Upper lobe of right lung (tissue), 1 donor: Measurements from ENCODE around the gene DDX17. TPM values are rescaled to one million over a fixed set of nuclear protein-coding genes. Genes with fewer than 3 reads are reported as not detected.

ENCODE experiments used
- ATAC-seq: fragments of 200-7000 bp; cut with Tn5 transposase; one replicate; pipeline ENCODE4 v1.9.1; 2020; ENCODE audit warnings: mild to moderate bottlenecking, moderate library complexity
- DNase-seq: peaks from one replicate; pipeline ENCODE4 v3.0.0-alpha.2; 2020
- H3K27ac ChIP-seq: fragments of 200-600 bp; one replicate; pipeline ENCODE4 v1.8.0; 2022
- H3K27me3 ChIP-seq: fragments of 200-600 bp; one replicate; pipeline ENCODE4 v1.8.0; 2022; ENCODE audit warnings: mild to moderate bottlenecking
- H3K36me3 ChIP-seq: fragments of 200-600 bp; one replicate; pipeline ENCODE4 v1.8.0; 2022
- H3K4me1 ChIP-seq: fragments of 200-600 bp; one replicate; pipeline ENCODE4 v1.8.0; 2022
- H3K4me3 ChIP-seq: fragments of 200-600 bp; one replicate; pipeline ENCODE4 v1.8.0; 2022; ENCODE audit warnings: mild to moderate bottlenecking
- H3K9me3 ChIP-seq: fragments of 200-600 bp; one replicate; pipeline ENCODE4 v1.8.0; 2022
- intact Hi-C: fragments of 100-400 bp; cut with DNase I; formaldehyde crosslinking; loops from one replicate; pipeline ENCODE4 v1.11.0; 2022
- total RNA-seq: library from RNA; stranded (reverse); fragmentation: NEBNext Ultra II Directional; extraction: Animal tissue kit (Norgen Biotek cat#: 25700); gene quantifications from one replicate; pipeline ENCODE4 v1.2.1, GENCODE V29; 2021
- TF ChIP-seq, protein P1 (sequence below): fragments of 200-600 bp; IDR thresholded peaks from one replicate; pipeline ENCODE4 v1.8.0; 2022; ENCODE audit warnings: antibody characterized with exemption
- donor health status: DM: no; HTN: yes; CAD: no; lungs with severe emphysema.

DDX17 gene
- total RNA-seq, 1 donor from 2014 or later = 480 TPM

DNA sequence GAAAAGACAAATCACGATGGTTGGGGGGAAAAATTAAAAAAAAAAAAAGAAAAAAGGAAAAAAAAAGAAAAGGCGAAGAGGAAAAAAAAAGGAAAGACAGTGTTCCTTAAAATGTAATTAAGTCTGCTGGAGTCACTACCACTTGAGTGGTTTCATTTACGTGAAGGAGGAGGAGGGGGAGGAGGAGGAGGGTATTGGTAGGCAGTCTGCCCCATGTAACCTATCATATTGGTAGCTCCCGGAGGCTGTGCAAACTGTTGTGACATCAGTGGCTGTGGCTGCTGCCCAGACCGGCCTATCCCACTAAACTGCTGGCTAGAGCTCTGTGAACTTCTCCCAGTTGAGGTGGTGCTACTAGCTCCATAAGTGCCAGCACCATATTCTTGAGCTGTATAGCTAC is 20.3 kb downstream of the DDX17 start:
- no peak for DNase-seq
- no peak overlapping the region for H3K27ac ChIP-seq
- H3K36me3 ChIP-seq = peaks cover 100% of the 10 kb centered on the region
- no peaks in the 10 kb centered on the region for H3K27me3 ChIP-seq
- TF ChIP-seq, protein P1, sequence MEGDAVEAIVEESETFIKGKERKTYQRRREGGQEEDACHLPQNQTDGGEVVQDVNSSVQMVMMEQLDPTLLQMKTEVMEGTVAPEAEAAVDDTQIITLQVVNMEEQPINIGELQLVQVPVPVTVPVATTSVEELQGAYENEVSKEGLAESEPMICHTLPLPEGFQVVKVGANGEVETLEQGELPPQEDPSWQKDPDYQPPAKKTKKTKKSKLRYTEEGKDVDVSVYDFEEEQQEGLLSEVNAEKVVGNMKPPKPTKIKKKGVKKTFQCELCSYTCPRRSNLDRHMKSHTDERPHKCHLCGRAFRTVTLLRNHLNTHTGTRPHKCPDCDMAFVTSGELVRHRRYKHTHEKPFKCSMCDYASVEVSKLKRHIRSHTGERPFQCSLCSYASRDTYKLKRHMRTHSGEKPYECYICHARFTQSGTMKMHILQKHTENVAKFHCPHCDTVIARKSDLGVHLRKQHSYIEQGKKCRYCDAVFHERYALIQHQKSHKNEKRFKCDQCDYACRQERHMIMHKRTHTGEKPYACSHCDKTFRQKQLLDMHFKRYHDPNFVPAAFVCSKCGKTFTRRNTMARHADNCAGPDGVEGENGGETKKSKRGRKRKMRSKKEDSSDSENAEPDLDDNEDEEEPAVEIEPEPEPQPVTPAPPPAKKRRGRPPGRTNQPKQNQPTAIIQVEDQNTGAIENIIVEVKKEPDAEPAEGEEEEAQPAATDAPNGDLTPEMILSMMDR = no peak
- peak; percentile 84 for ATAC-seq
- intact Hi-C loops = no loop called here
- no peaks in the 10 kb centered on the region for H3K9me3 ChIP-seq
- peaks cover 2% of the 10 kb centered on the region for H3K4me1 ChIP-seq
- no peak overlapping the region for H3K4me3 ChIP-seq

DNA sequence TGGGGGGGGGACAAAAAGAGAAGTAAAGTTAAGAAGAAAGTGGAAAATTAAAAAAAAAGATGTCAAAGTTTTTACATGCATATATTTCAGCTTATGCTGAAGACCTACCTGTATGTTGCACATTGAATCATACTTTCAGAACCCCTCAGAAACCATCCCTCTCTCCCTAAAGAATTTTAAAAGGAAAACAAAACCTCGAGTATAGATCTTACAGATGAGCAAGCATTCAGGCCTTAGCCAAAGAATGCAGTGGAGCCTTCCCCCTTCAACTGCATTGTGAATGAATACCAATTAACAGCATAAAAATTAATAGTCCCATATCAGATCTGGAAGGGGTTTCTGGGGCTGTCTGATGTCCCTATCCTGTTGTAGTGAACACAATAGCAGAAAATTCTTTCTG is 21.9 kb downstream of the DDX17 start:
- no peaks in the 10 kb centered on the region for H3K9me3 ChIP-seq
- H3K4me3 ChIP-seq = no peak overlapping the region
- peaks cover 94% of the 10 kb centered on the region for H3K36me3 ChIP-seq
- H3K4me1 ChIP-seq = no peaks in the 10 kb centered on the region
- TF ChIP-seq, protein P1 = no peak
- intact Hi-C loops = no loop called here
- DNase-seq (no peak), ATAC-seq (no peak)
- H3K27me3 ChIP-seq = no peaks in the 10 kb centered on the region
- H3K27ac ChIP-seq = no peak overlapping the region

DNA sequence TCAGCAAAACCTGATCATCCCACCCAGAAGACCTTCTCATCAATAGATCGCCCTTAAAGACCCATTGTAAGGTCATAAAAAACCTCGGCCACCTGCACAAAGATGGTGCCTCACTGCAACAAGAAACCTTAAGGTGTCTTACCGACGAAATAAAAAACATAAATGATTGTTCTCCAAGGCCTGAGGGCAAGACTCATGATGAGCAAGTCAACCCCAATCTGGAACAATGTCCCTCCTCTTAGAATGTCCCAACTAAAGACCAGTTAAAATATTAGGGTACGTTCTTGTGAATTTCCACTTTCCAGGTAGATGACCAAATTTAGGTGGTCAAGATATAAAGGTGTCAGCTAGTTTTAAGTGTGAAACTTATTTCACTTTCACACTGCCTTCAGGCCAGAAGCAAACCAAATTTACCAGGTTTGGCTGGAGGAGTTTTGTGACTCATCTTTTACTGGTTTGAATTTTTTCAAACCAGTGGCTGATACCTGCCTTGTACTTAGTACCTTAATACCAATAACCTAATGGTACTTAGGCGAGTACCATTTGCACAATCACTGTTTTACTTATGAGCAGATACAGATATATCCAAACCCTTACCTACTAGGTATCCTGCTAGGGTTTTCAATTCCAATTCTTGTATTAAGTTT is 23.3 kb downstream of the DDX17 start:
- no peak for ATAC-seq
- no peak for DNase-seq
- TF ChIP-seq, protein P1 = no peak
- no peak overlapping the region for H3K4me3 ChIP-seq
- peaks cover 79% of the 10 kb centered on the region for H3K36me3 ChIP-seq
- intact Hi-C loops = no loop called here
- no peak overlapping the region for H3K27ac ChIP-seq
- no peaks in the 10 kb centered on the region for H3K27me3 ChIP-seq
- H3K9me3 ChIP-seq = no peaks in the 10 kb centered on the region
- H3K4me1 ChIP-seq = no peaks in the 10 kb centered on the region

DNA sequence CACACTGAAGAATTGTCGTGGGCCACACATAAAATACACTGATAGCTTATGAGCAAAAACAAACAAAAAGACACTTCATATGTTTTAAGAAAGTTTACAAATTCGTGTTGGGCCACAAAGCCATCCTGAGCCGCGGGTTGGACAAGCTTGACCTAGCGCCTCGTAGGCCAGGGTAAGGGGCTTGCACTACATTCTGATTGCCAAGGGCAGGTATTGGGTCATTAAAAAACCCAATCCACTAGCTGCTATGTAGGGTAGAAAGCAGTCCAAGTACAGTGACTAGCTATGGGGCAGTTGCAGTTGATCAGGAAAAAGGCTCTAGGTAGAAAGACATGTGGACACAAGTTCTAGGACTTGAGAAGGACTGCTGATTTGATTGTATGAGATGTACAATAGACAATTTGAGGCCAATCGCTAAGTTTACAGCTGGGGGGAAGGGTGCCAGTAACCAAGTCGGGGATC is 24.2 kb downstream of the DDX17 start:
- no peak overlapping the region for H3K27ac ChIP-seq

DNA sequence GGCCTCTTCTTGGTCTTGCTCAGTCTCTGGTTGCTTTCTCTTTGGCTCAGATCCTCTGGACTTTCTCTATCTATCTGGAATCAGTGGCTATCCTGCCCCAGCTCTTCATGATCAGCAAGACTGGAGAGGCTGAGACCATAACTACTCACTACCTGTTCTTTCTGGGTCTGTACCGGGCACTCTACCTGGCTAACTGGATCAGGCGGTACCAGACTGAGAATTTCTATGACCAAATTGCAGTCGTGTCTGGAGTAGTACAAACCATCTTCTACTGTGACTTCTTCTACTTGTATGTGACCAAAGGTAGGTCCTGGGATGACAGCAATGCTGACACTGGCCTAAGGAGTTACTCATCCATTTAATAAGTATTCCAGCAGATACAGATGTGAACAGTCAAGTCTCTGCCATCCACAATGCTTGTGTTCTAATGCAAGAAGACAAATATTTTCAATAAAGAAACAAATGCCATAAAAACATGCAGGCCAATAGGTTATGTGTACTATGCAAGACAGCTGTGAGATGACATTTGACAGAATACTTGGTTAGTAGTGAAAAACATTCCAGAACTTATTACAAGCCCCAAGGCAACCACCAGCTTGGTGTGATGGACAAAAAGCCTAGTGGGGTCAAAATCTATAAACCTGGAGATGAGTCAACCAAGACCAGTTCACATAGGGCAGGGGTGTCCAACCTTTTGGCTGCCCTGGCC is 24.8 kb downstream of the DDX17 start:
- H3K27me3 ChIP-seq = no peaks in the 10 kb centered on the region
- no peak for DNase-seq
- H3K4me3 ChIP-seq = no peak overlapping the region
- no peaks in the 10 kb centered on the region for H3K9me3 ChIP-seq
- no peaks in the 10 kb centered on the region for H3K4me1 ChIP-seq
- peak; percentile 17 for ATAC-seq
- TF ChIP-seq, protein P1 = no peak
- intact Hi-C loops = no loop called here
- H3K27ac ChIP-seq = no peak overlapping the region
- H3K36me3 ChIP-seq = peaks cover 65% of the 10 kb centered on the region

More for the DNA sequence above, 24.2 kb downstream of the DDX17 start:
- TF ChIP-seq, protein P1 = no peak
- no peak for DNase-seq
- peak; percentile 4 for ATAC-seq
- Histone ChIP-seq H3K36me3 (peaks cover 70% of the 10 kb centered on the region), H3K4me3 (no peak overlapping the region), H3K4me1 (no peaks in the 10 kb centered on the region), H3K27me3 (no peaks in the 10 kb centered on the region), H3K9me3 (no peaks in the 10 kb centered on the region)
- intact Hi-C loops = no loop called here
